GM21717 (cell line): ENCODE data around the gene GPR146.

Experiments
- ATAC-seq: cut with Tn5 transposase; IDR thresholded peaks from one replicate; pipeline ENCODE4 v1.9.1; 2021; ENCODE audit warnings: mild to moderate bottlenecking, moderate library complexity; ENCODE audit not compliant: unreplicated experiment

The GPR146 gene

GRCh38 chr7:1090686-1091643 lies 46.6 kb downstream of the GPR146 start:
- no peak for ATAC-seq

GRCh38 chr7:1091644-1092027 lies 47.3 kb downstream of the GPR146 start:
- ATAC-seq = no peak

- ATAC-seq = no peak
Measured at GRCh38 chr7:1092161-1092632, 47.9 kb downstream of the GPR146 start.

GRCh38 chr7:1092806-1093501 lies 48.6 kb downstream of the GPR146 start:
- ATAC-seq = no peak

- ATAC-seq = no peak
Measured at GRCh38 chr7:1093502-1093843, 49.1 kb downstream of the GPR146 start.

- ATAC-seq = no peak
Measured at GRCh38 chr7:1093916-1094508, 49.7 kb downstream of the GPR146 start.

DNA sequence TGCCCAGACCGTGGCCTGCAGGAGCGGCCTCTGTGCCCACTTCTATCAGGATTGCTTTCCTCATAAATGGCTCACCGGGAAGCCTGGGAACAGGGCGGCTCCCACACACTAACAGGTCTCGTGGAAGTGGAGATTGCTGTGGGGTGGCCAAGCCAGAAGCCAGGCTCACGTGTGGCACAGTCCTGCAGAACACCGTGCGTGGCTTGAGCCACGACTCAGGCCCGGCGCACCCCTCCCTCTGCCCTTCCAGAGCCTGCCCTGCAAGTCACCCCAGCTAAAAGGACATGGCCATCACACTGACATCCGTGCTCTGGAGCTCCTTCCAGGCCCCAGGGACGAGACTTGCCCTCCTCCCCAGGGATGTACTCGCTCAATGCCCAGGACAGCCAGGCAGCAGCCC lies 50.5 kb downstream of the GPR146 start:
- ATAC-seq = no peak

DNA sequence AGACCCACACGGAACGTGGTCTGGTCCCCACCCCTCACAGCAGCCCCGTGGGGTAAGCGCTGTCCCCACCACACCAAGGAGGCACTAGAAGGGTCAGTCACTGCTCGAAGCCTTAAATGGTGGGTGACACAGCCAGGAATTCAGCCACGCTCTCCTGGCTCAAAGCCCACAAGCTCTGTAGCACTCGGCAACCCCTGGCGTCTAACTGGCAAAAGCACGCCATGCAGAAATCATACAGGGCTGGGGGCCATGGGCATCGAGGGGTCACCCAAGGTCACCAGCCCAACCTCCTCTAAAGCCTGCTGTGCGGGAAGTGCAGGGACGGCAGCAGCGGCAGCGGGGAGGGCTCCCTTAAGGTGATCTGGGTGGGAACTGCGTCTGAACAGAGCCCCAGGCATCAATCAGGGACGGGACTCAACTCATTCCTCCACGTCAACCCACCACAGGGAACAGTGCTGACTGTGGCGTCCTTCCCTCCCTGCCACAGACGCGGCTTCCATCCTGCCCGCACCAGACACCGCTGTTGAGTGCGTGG lies 51.3 kb downstream of the GPR146 start:
- ATAC-seq = no peak

GRCh38 chr7:1096156-1097119 lies 52.1 kb downstream of the GPR146 start:
- no peak for ATAC-seq

DNA sequence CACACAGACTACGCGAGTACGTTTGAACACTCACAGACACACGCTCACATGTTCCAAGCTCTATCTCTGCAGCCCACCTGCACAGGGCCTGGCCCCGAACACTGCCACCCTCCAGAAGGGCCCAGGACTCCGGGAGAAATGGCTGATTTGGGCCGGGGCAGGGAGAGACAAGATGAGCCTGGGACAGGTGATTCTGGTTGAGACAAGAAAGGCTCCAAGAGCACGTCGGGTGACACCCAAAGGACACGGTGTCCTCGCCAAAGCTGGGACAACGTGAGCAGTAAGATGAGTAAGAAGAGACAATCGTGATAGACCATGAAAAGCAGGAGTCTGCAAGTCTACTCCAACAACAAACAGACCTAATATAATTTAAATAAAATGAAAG lies 52.8 kb downstream of the GPR146 start:
- no peak for ATAC-seq

- ATAC-seq = no peak
Measured at GRCh38 chr7:1098243-1099153, 54.2 kb downstream of the GPR146 start.

DNA sequence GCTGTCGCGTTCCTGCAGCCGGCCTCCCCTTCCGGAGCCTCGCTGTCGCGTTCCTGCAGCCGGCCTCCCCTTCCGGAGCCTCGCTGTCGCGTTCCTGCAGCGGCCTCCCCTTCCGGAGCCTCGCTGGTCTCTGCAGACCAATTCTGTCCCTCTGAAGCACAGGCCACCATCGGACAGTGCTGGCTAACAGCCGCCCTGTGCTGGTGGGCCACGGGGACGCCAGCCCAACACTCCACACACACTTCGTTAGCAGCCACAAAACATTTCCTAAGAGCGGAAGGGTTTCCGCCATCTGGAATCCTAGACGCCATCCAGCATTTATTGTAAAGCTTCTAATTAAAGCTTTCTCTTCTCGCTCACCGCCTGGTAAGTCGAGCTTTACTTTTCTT lies 54.8 kb downstream of the GPR146 start:
- ATAC-seq = no peak

DNA sequence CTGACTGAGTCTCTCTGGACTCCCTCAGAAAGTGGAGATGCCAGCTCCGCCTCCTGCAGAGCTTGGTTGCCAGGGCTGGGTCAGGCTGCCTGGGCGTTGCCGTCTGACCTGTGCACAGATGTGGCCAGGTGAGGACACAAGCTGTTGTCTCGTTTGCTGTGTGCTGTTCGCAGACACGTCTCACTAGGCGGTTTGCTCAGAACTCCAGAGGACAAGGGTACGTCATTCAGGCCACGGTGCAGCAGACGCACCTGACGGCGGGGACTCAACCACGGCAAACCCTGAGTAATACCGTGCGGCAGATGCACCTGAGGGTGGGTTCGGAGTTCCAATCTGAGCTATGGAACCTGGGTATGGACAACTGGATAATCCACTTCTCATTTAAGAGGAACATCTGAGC lies 55.3 kb downstream of the GPR146 start:
- ATAC-seq = no peak

DNA sequence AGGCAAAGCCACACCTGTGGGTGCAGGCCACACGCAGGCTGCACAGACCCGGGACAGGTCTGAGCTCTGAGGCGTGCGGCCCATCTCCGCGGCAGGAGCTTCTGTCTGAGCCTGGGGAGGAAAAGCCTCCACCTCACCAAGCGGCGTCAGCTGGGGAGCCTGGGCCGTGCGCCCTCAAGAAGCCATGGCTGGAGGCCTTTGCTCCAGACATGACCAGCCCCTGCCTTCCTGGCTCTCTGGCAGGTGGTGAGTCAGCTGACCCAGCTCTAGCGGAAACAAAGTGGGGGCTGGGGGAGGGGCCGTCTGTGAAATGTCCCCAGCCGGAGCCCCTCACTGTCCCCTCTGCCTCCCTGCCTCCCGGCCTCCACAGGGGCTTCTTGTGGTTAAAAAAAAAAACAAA lies 56.0 kb downstream of the GPR146 start:
- ATAC-seq = no peak

- ATAC-seq = no peak
Measured at GRCh38 chr7:1100834-1101562, 56.7 kb downstream of the GPR146 start.

DNA sequence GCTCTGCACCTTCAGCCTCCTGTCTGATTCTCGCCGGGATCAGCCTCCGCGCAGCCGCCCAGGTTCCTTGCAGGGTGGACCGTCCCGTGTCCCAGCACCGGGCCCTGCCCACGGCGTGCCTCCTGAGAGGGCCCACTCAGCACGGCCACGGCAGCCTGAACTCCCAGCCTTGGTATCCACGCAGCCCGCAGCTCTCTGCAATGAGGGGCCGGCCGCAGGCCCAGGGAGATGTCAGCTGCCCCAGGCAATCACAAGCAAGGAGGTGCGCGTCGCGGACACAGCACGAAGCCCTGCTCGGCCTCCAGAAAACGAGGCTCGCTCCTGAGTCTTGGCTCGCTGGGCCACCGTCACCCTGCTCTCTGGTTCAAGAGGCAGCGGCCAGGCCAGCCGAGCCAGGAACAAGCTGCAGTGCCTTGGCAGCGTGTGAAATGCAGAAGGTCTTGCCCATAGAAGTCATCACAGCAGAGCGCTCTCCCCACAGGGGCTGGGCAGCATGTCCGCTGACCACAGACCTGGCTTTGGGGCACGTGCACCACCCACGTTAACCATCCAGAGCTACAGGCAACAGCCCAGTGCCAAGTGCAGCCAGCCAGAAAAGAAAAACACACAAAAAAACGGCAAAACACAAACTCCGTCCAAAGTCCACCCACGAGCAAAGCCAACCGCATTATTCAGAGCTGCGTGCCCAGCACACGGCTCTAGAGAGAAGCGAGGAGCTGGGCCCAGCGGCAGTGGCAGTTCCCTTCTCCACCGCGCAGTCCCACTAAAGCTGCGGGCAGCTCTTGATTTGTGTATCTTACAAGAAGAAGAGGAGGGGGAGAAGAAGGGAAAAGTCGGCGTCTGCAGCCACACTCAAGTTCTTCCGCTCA lies 57.5 kb downstream of the GPR146 start:
- ATAC-seq = no peak

DNA sequence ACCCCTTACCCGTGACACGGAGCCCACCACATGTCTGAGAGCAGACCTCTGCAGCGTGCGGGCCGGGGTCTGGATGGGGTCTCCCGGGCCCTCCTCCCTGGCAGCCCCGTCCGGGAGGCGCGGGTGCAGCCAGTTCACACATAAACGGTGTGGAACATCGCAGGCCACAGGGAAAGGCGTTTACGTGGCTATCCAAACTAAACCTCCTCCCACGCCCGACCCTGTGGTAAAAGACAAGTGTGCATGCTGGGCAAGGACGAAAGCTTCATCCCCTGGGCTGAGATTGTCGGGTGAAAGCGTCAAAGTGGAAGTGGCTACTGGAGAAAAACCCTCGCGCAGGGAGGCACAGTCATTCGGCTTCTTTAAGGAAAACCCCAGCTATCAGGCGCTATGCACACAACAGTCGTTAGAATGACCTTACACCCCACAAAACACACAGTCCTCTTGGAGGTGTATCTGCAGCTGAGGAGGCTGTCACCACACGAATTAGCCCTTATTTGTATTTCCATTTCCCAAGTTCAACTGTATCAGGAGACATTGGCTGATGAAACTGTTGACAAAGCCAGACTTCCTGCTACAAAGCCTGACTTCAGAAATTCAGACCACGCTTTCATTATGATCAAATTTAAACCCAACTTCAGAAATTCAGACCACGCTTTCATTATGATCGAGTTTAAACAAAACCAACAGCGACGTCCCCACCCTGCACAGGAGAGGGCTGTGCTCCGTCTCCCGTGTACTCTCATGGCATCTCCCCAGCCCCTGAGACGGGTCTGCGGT lies 58.9 kb downstream of the GPR146 start:
- peak; percentile 44 for ATAC-seq
